Hepatocyte (in vitro differentiated cells): Measurements from ENCODE around the gene EIF2AK2.

ENCODE experiments used
- CTCF ChIP-seq: fragments of 200-600 bp; sonication (generic); IDR thresholded peaks from 2 replicates; pipeline ENCODE4 v1.5.1; 2016; ENCODE audit warnings: antibody characterized with exemption, mild to moderate bottlenecking; ENCODE audit not compliant: poor library complexity
- EZH2 ChIP-seq: fragments of 200-600 bp; sonication (generic); IDR thresholded peaks from 2 replicates; pipeline ENCODE4 v1.6.1; 2016; ENCODE audit warnings: antibody characterized with exemption, mild to moderate bottlenecking, borderline replicate concordance

- TF ChIP-seq CTCF (no peak), EZH2 (no peak)
Measured at GRCh38 chr2:37084797-37085196, 72.0 kb downstream of the EIF2AK2 start.
